Fibroblast of lung (primary cell): Measurements from ENCODE around the gene TMEFF2. TPM values are rescaled to one million over a fixed set of nuclear protein-coding genes. Genes with fewer than 3 reads are reported as not detected.

Experiments
- DNase-seq, 2 donors: peaks; one replicate each; pipeline versions ENCODE4 v3.0.0 to v3.0.0-alpha.2; 2010; ENCODE audit warnings: low read depth in 2 of 2
- H2AFZ ChIP-seq: 2 replicates; pipeline ENCODE4 v1.5.1; 2012; ENCODE audit warnings: low read length, control low read depth, inconsistent platforms
- H3K27ac ChIP-seq: 2 replicates; pipeline ENCODE4 v1.5.1; 2011; ENCODE audit warnings: low read length, control low read depth; ENCODE audit not compliant: insufficient read depth
- H3K27me3 ChIP-seq: 2 replicates; pipeline ENCODE4 v1.5.1; 2011; ENCODE audit warnings: mild to moderate bottlenecking, low read length; ENCODE audit not compliant: control insufficient read depth, insufficient read depth
- H3K36me3 ChIP-seq: 2 replicates; pipeline ENCODE4 v1.5.1; 2011; ENCODE audit warnings: low read length; ENCODE audit not compliant: control insufficient read depth, insufficient read depth
- H3K4me1 ChIP-seq: 2 replicates; pipeline ENCODE4 v1.5.1; 2011; ENCODE audit warnings: low read length; ENCODE audit not compliant: control insufficient read depth, insufficient read depth; ENCODE audit errors: extremely low read depth
- H3K4me2 ChIP-seq: 2 replicates; pipeline ENCODE4 v1.5.1; 2011; ENCODE audit warnings: low read length, control low read depth; ENCODE audit not compliant: insufficient read depth; ENCODE audit errors: extremely low read depth
- H3K4me3 ChIP-seq, 4 experiments: fragments of 200-600 bp in 1 of 4; sonication (generic) in 1 of 4; replicated peaks in 1 of 4; 2 replicates each; pipeline ENCODE4 v1.5.1; 2011 to 2016; ENCODE audit warnings: low read length in 4 of 4, low read depth in 3 of 4, mild to moderate bottlenecking in 3 of 4, control low read depth in 2 of 4, inconsistent platforms in 1 of 4, mixed read lengths in 1 of 4; ENCODE audit not compliant: insufficient read depth in 1 of 4; ENCODE audit errors: control extremely low read depth in 1 of 4
- H3K79me2 ChIP-seq: 2 replicates; pipeline ENCODE4 v1.5.1; 2012; ENCODE audit warnings: mild to moderate bottlenecking, low read length, inconsistent platforms; ENCODE audit not compliant: control insufficient read depth, insufficient read depth
- H3K9ac ChIP-seq: 2 replicates; pipeline ENCODE4 v1.5.1; 2011; ENCODE audit warnings: mild to moderate bottlenecking, low read length, control low read depth; ENCODE audit not compliant: insufficient read depth
- H3K9me3 ChIP-seq: 2 replicates; pipeline ENCODE4 v1.5.1; 2012; ENCODE audit warnings: low read depth, low read length; ENCODE audit not compliant: control insufficient read depth, insufficient read depth
- H4K20me1 ChIP-seq: 2 replicates; pipeline ENCODE4 v1.5.1; 2011; ENCODE audit warnings: low read length; ENCODE audit not compliant: control insufficient read depth, insufficient read depth; ENCODE audit errors: extremely low read depth
- EZH2 ChIP-seq: IDR thresholded peaks from 2 replicates; pipeline ENCODE4 v1.5.1; 2012; ENCODE audit warnings: low read length, control low read depth, mild to moderate bottlenecking; ENCODE audit errors: missing control alignments
- polyA plus RNA-seq, 2 donors: library from polyadenylated mRNA; depleted of rRNA in 1 of 2; stranded (reverse) in 1 of 2; unstranded in 1 of 2; fragments of >200 nt; gene quantifications; 2 replicates each; pipeline ENCODE4 v1.2.1, GENCODE V29; 2011 to 2012; ENCODE audit warnings: missing spikeins in 1 of 2
- total RNA-seq: library from RNA; depleted of rRNA; stranded (reverse); fragments of >200 nt; gene quantifications from 2 replicates; pipeline ENCODE4 v1.2.1, GENCODE V29; 2014
- TF ChIP-seq, protein P1 (sequence below), 2 donors: IDR thresholded peaks in 1 of 2; conservative IDR thresholded peaks in 1 of 2; 1 replicate in 1 of 2; 2 replicates in 1 of 2; pipeline ENCODE4 v1.5.1; 2011 to 2012; ENCODE audit warnings: low read length in 2 of 2, control low read depth in 1 of 2, inconsistent platforms in 1 of 2, low read depth in 1 of 2, mild to moderate bottlenecking in 1 of 2

Gene TMEFF2
- total and polyA plus RNA-seq, 2 donors (not counting 1 experiment from before 2014, with no cell fraction given), result 0.33 to 0.87 TPM

DNA sequence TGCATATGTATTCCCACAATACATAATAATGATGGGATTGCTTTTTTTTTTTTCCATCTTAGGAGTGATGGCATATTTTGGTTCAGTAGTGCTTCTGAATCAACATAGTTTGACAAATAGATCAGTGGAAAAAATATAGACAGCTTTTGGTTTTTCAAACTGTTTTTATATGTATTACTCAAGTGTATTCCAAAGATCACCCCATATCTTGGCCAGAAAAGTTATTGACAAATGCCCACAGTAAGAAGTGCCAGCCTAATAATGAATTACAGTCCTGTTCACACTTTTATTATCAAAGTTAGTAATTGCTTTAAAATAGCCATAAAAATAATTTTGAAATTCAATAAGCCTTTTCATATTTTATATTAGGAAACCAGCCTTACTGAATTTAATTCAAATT is 95.0 kb downstream of the TMEFF2 start:
- no peaks in the 10 kb centered on the region for H4K20me1 ChIP-seq
- no peaks in the 10 kb centered on the region for H3K79me2 ChIP-seq
- no peak overlapping the region for H3K27ac ChIP-seq
- H3K4me2 ChIP-seq, result no peak overlapping the region
- TF ChIP-seq, protein P1, sequence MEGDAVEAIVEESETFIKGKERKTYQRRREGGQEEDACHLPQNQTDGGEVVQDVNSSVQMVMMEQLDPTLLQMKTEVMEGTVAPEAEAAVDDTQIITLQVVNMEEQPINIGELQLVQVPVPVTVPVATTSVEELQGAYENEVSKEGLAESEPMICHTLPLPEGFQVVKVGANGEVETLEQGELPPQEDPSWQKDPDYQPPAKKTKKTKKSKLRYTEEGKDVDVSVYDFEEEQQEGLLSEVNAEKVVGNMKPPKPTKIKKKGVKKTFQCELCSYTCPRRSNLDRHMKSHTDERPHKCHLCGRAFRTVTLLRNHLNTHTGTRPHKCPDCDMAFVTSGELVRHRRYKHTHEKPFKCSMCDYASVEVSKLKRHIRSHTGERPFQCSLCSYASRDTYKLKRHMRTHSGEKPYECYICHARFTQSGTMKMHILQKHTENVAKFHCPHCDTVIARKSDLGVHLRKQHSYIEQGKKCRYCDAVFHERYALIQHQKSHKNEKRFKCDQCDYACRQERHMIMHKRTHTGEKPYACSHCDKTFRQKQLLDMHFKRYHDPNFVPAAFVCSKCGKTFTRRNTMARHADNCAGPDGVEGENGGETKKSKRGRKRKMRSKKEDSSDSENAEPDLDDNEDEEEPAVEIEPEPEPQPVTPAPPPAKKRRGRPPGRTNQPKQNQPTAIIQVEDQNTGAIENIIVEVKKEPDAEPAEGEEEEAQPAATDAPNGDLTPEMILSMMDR (conservative IDR thresholded peaks at IDR 0.05 in 1 of 2, IDR thresholded peaks at IDR 0.05 in 1 of 2; ENCODE audit: low read depth in 1 of 2, low read length in 2 of 2), result no peak
- no peak for TF ChIP-seq EZH2
- H3K4me1 ChIP-seq, result no peaks in the 10 kb centered on the region
- H3K9ac ChIP-seq, result no peak overlapping the region
- no peaks in the 10 kb centered on the region for H3K9me3 ChIP-seq
- H3K4me3 ChIP-seq, result no peak overlapping the region
- DNase-seq, result no peak
- H3K36me3 ChIP-seq, result no peaks in the 10 kb centered on the region
- no peak overlapping the region for H2AFZ ChIP-seq
- H3K27me3 ChIP-seq, result no peaks in the 10 kb centered on the region

- no peak overlapping the region for H3K4me3 ChIP-seq
- H3K79me2 ChIP-seq, result no peaks in the 10 kb centered on the region
- TF ChIP-seq, protein P1 (conservative IDR thresholded peaks at IDR 0.05 in 1 of 2, IDR thresholded peaks at IDR 0.05 in 1 of 2; ENCODE audit: low read depth in 1 of 2, low read length in 2 of 2), result no peak
- no peak for TF ChIP-seq EZH2
- H3K4me1 ChIP-seq, result no peaks in the 10 kb centered on the region
- H3K36me3 ChIP-seq, result no peaks in the 10 kb centered on the region
- H3K27ac ChIP-seq, result no peak overlapping the region
- no peaks in the 10 kb centered on the region for H3K27me3 ChIP-seq
- no peaks in the 10 kb centered on the region for H4K20me1 ChIP-seq
- no peak overlapping the region for H3K9ac ChIP-seq
- no peak for DNase-seq
- H3K4me2 ChIP-seq, result no peak overlapping the region
- H3K9me3 ChIP-seq, result no peaks in the 10 kb centered on the region
- no peak overlapping the region for H2AFZ ChIP-seq
Measured at GRCh38 chr2:192098814-192099491, 95.8 kb downstream of the TMEFF2 start.

DNA sequence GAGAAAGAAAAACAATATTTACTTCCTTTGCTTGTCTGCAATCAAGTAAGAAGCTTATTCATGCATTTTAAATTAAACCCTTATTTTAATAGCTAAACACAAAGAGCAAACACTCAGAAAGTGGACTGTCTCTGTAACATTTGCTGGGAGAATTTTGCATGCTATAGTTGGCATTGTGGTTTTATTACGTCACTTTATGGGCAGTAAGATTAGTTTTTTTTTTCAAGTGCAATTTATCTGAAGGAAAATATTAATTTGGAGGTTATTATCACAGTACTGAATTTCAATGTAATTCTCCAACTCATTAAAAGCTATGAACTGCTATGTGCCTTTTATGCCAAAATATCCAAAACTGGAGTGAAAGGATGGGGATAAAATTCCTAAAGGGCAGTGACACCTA is 103.3 kb downstream of the TMEFF2 start:
- no peaks in the 10 kb centered on the region for H3K79me2 ChIP-seq
- H3K4me3 ChIP-seq, result no peak overlapping the region
- H3K27me3 ChIP-seq, result no peaks in the 10 kb centered on the region
- H3K4me1 ChIP-seq, result no peaks in the 10 kb centered on the region
- H3K9ac ChIP-seq, result no peak overlapping the region
- H3K4me2 ChIP-seq, result no peak overlapping the region
- DNase-seq, result no peak
- H3K36me3 ChIP-seq, result no peaks in the 10 kb centered on the region
- H4K20me1 ChIP-seq, result no peaks in the 10 kb centered on the region
- TF ChIP-seq, protein P1 (conservative IDR thresholded peaks at IDR 0.05 in 1 of 2, IDR thresholded peaks at IDR 0.05 in 1 of 2; ENCODE audit: low read depth in 1 of 2, low read length in 2 of 2), result no peak
- TF ChIP-seq EZH2, result no peak
- no peak overlapping the region for H2AFZ ChIP-seq
- H3K9me3 ChIP-seq, result no peaks in the 10 kb centered on the region
- no peak overlapping the region for H3K27ac ChIP-seq
